NCI-H1436 treated with DMSO at 0.1 percent for 48 hours (cell line): ENCODE data around the gene GAP43.
A peak's percentile ranks its signal among the peaks of the same experiment; 100 is the strongest.
"Not testable (repeated sequence)": the region's sequence is repeated elsewhere in the genome, so short reads cannot be mapped to it uniquely, and the experiment has no call there.

Experiments
- DNase-seq: peaks from one replicate; lab custom pipeline; 2025; lab: John Stamatoyannopoulos, UW

Gene GAP43

GRCh38 chr3:115698851-115699591 lies 75.7 kb downstream of the GAP43 start:
- no peak for DNase-seq

GRCh38 chr3:115699706-115700105 lies 76.4 kb downstream of the GAP43 start:
- DNase-seq, result no peak

- DNase-seq, result no peak
Measured at GRCh38 chr3:115702598-115702997, 79.3 kb downstream of the GAP43 start.

GRCh38 chr3:115704661-115705338 lies 81.5 kb downstream of the GAP43 start:
- no peak for DNase-seq

- no peak for DNase-seq
Measured at GRCh38 chr3:115706311-115706829, 83.1 kb downstream of the GAP43 start.

GRCh38 chr3:115708540-115708939 lies 85.2 kb downstream of the GAP43 start:
- no peak for DNase-seq

GRCh38 chr3:115709093-115709492 lies 85.8 kb downstream of the GAP43 start:
- no peak for DNase-seq

GRCh38 chr3:115709931-115710330 lies 86.6 kb downstream of the GAP43 start:
- no peak for DNase-seq

- DNase-seq, result no peak
Measured at GRCh38 chr3:115710799-115711198, 87.5 kb downstream of the GAP43 start.

- no peak for DNase-seq
Measured at GRCh38 chr3:115712871-115713270, 89.6 kb downstream of the GAP43 start.

- peak; percentile 99 for DNase-seq
Measured at GRCh38 chr3:115713284-115713683, 90.0 kb downstream of the GAP43 start.

- no peak for DNase-seq
Measured at GRCh38 chr3:115715241-115715745, 92.0 kb downstream of the GAP43 start.

- DNase-seq, result no peak
Measured at GRCh38 chr3:115720983-115721382, 97.7 kb downstream of the GAP43 start.

- DNase-seq, result no peak
Measured at GRCh38 chr3:115725800-115726199, 102.5 kb downstream of the GAP43 start.

- no peak for DNase-seq
Measured at GRCh38 chr3:115727135-115727534, 103.8 kb downstream of the GAP43 start.

GRCh38 chr3:115728013-115728412 lies 104.7 kb downstream of the GAP43 start:
- DNase-seq, result no peak

GRCh38 chr3:115736341-115736740 lies 113.0 kb downstream of the GAP43 start:
- not testable (repeated sequence) for DNase-seq

- DNase-seq, result no peak
Measured at GRCh38 chr3:115741650-115742049, 118.3 kb downstream of the GAP43 start.

- not testable (repeated sequence) for DNase-seq
Measured at GRCh38 chr3:115744516-115744915, 121.2 kb downstream of the GAP43 start.

- DNase-seq, result not testable (repeated sequence)
Measured at GRCh38 chr3:115752978-115753377, 129.7 kb downstream of the GAP43 start.

- peak; percentile 31 for DNase-seq
Measured at GRCh38 chr3:115758076-115758763, 134.9 kb downstream of the GAP43 start.

- DNase-seq, result no peak
Measured at GRCh38 chr3:115760716-115761115, 137.4 kb downstream of the GAP43 start.

GRCh38 chr3:115761927-115762305 lies 138.6 kb downstream of the GAP43 start:
- DNase-seq, result no peak
